GM12878 (cell line): ENCODE data around the gene SCN8A. TPM values are rescaled to one million over a fixed set of nuclear protein-coding genes. Genes with fewer than 3 reads are reported as not detected.

ENCODE experiments used
- ATAC-seq: fragments of 200-7000 bp; cut with Tn5 transposase; 3 replicates; pipeline ENCODE4 v1.9.1; 2020; ENCODE audit warnings: mild to moderate bottlenecking, moderate library complexity
- BruUV-seq: library from RNA; stranded (reverse); fragments of 400-500 nt; replicated peaks from 2 replicates; lab custom pipeline; 2021; lab: Mats Ljungman, UMichigan
- CTCF ChIA-PET: fragments of 300-600 bp; sonication (Branson Sonifier 250); formaldehyde crosslinking; extraction: SDS; loops from one replicate; lab custom pipeline; 2021; ENCODE audit warnings: inconsistent platforms; lab: Yijun Ruan, JAX
- POLR2A ChIA-PET: fragments of 350-600 bp; formaldehyde crosslinking; extraction: SDS; loops from one replicate; lab custom pipeline; 2021; ENCODE audit warnings: inconsistent platforms; lab: Charles Lee
- RAD21 ChIA-PET: fragments of 300-600 bp; sonication (Branson Sonifier 250); formaldehyde crosslinking; loops from one replicate; lab custom pipeline; 2023; ENCODE audit warnings: antibody characterized with exemption; ENCODE audit not compliant: unreplicated experiment; lab: Charles Lee
- SMC1A ChIA-PET: fragments of 300-600 bp; sonication (Branson Sonifier 250); formaldehyde crosslinking; loops from one replicate; lab custom pipeline; 2023; ENCODE audit not compliant: unreplicated experiment, uncharacterized antibody; lab: Charles Lee
- DNase-seq: peaks from one replicate; pipeline ENCODE4 v3.0.0-alpha.2; 2011; ENCODE audit warnings: low read depth, low spot score
- FAIRE-seq: peaks from 3 replicates; lab custom pipeline; 2011; peaks lifted over from hg19 to GRCh38; lab: Jason Lieb, UNC
- H2AFZ ChIP-seq: 2 replicates; pipeline ENCODE4 v1.6.0; 2011; ENCODE audit warnings: low read depth, low read length, control low read depth; ENCODE audit not compliant: control insufficient read depth
- H3K27ac ChIP-seq: 2 replicates; pipeline ENCODE4 v1.5.1; 2011; ENCODE audit warnings: control low read depth; ENCODE audit not compliant: control insufficient read depth, insufficient read depth
- H3K27me3 ChIP-seq, 2 experiments: replicated peaks in 1 of 2; 2 replicates each; pipeline versions ENCODE4 v1.6.0 to v1.6.1; 2011; ENCODE audit warnings: low read length in 1 of 2; ENCODE audit not compliant: control insufficient read depth in 2 of 2, insufficient read depth in 2 of 2
- H3K36me3 ChIP-seq, 2 experiments: 2 replicates each; pipeline ENCODE4 v1.5.1; 2011; ENCODE audit warnings: low read length in 1 of 2; ENCODE audit not compliant: control insufficient read depth in 2 of 2, insufficient read depth in 2 of 2
- H3K4me1 ChIP-seq: 2 replicates; pipeline ENCODE4 v1.6.1; 2011; ENCODE audit warnings: mild to moderate bottlenecking, low read length, moderate library complexity, mixed read lengths; ENCODE audit not compliant: control insufficient read depth, insufficient read depth
- H3K4me2 ChIP-seq: 2 replicates; pipeline ENCODE4 v1.6.0; 2011; ENCODE audit warnings: control low read depth; ENCODE audit not compliant: control insufficient read depth, insufficient read depth
- H3K4me3 ChIP-seq: fragments of 200-600 bp; sonication (generic); 2 replicates; pipeline ENCODE4 v1.5.1; 2016
- H3K79me2 ChIP-seq: 2 replicates; pipeline ENCODE4 v1.6.0; 2011; ENCODE audit warnings: low read length; ENCODE audit not compliant: control insufficient read depth, insufficient read depth
- H3K9ac ChIP-seq: 2 replicates; pipeline ENCODE4 v1.8.0; 2011; ENCODE audit warnings: low read length, control low read depth, mixed read lengths; ENCODE audit not compliant: control insufficient read depth, insufficient read depth
- H3K9me3 ChIP-seq: replicated peaks from 3 replicates; pipeline ENCODE4 v1.5.1; 2011; ENCODE audit warnings: mild to moderate bottlenecking, low read length; ENCODE audit not compliant: control insufficient read depth, insufficient read depth
- H4K20me1 ChIP-seq: 2 replicates; pipeline ENCODE4 v1.6.0; 2011; ENCODE audit not compliant: control insufficient read depth, insufficient read depth
- POLR2AphosphoS2 ChIP-seq: IDR thresholded peaks from 2 replicates; pipeline ENCODE4 v1.6.1; 2011; ENCODE audit warnings: low read depth, mild to moderate bottlenecking, low read length, improper control_type of control experiment, moderate library complexity
- RELA ChIP-seq: fragments of 450-650 bp; IDR thresholded peaks from 2 replicates; pipeline ENCODE4 v1.8.0; 2014; ENCODE audit warnings: borderline replicate concordance; ENCODE audit not compliant: partially characterized antibody
- WGBS: methylation state at CpG from one replicate; pipeline ENCODE4 v1.1.6; 2016; ENCODE audit warnings: low lambda C conversion rate; ENCODE audit not compliant: insufficient replicate concordance, insufficient coverage; ENCODE audit errors: missing lambda C conversion rate; 5-methylcytosine and 5-hydroxymethylcytosine counted together
- in situ Hi-C: fragments of 300-500 bp; cut with MboI; formaldehyde crosslinking; loops from 9 replicates; pipeline ENCODE4 v1.14.3; 2018; ENCODE audit warnings: mixed read lengths
- intact Hi-C: fragments of 100-400 bp; cut with micrococcal nuclease; formaldehyde crosslinking; loops from one replicate; pipeline ENCODE4 v1.14.2; 2022; ENCODE audit not compliant: unreplicated experiment
- polyA plus RNA-seq, 11 experiments: library from polyadenylated mRNA; depleted of rRNA in 4 of 11; unstranded in 6 of 11; stranded (reverse) in 5 of 11; fragments of >200 nt; fragmentation: Nextera tagmentation in 4 of 11; fragmentation: Illumina TruSeq in 1 of 11; extraction: Ambion mirVana in 4 of 11; extraction: Trizol in 1 of 11; gene quantifications; 1 replicate in 1 of 11; 2 replicates in 10 of 11; pipeline versions ENCODE4 v1.2.1 to v1.2.3, GENCODE V29; 2011 to 2016; ENCODE audit warnings: inconsistent platforms in 2 of 11, missing spikeins in 2 of 11, low read depth in 1 of 11
- total RNA-seq, 4 experiments: library from RNA; depleted of rRNA in 3 of 4; stranded (reverse); fragments of >200 nt in 3 of 4; fragmentation: Illumina TruSeq in 1 of 4; extraction: Trizol in 1 of 4; gene quantifications; 2 replicates each; pipeline versions ENCODE4 v1.2.1 to v1.2.3, GENCODE V29; 2013 to 2021
- TF ChIP-seq, protein P1 (sequence below): fragments of 450-650 bp; IDR thresholded peaks from 2 replicates; pipeline ENCODE4 v1.6.1; 2017; ENCODE audit warnings: mild to moderate bottlenecking, moderate library complexity
- TF ChIP-seq, protein P2 (sequence below): IDR thresholded peaks from 2 replicates; pipeline ENCODE4 v1.6.1; 2012; ENCODE audit warnings: low read depth, low read length, improper control_type of control experiment

Gene SCN8A
- total and polyA plus RNA-seq, 10 of the 15 experiments (the other 5 are each of a cell fraction or from before 2014, with no cell fraction given): 0.02 to 0.23 (median 0.06) TPM; not detected in 2

DNA sequence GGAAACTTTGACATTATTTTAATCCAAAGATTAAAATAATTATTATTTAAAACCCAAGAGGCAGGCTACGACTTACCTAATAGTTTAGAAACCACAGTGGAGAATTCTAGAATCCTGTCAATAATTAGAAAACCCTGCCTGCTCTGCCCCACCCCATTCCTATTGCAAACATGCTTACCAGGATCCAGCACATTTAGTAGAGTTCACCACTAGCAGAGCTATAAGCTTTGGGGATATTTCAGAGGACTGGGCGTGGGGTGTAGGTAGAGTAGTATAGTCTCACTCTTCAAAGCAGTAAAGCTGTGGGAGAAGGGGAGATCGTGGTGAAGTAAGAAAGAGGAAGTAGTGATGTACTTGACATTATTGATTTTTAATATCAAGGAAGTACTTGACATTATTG lies 157.2 kb downstream of the SCN8A start:
- ChIA-PET CTCF (interaction anchor here (0.6 kb wide), 1 partner anchor 29 kb away, joined by 3 read pairs; no protein-coding TSS in a partner anchor), RAD21 (no interaction called here), SMC1A (no interaction called here), POLR2A (no interaction called here)
- Histone ChIP-seq H4K20me1 (no peaks in the 10 kb centered on the region), H3K4me3 (no peak overlapping the region), H3K36me3 (no peaks in the 10 kb centered on the region), H3K79me2 (no peaks in the 10 kb centered on the region), H3K9ac (no peak overlapping the region), H2AFZ (no peak overlapping the region), H3K4me2 (no peak overlapping the region), H3K4me1 (no peaks in the 10 kb centered on the region), H3K27ac (no peak overlapping the region), H3K9me3 (no peaks in the 10 kb centered on the region), H3K27me3 (peaks cover 0 to 1% of the 10 kb centered on the region in 2 experiments; a peak in 1 of 4 replicates)
- intact Hi-C loops: no loop called here
- TF ChIP-seq, protein P1, sequence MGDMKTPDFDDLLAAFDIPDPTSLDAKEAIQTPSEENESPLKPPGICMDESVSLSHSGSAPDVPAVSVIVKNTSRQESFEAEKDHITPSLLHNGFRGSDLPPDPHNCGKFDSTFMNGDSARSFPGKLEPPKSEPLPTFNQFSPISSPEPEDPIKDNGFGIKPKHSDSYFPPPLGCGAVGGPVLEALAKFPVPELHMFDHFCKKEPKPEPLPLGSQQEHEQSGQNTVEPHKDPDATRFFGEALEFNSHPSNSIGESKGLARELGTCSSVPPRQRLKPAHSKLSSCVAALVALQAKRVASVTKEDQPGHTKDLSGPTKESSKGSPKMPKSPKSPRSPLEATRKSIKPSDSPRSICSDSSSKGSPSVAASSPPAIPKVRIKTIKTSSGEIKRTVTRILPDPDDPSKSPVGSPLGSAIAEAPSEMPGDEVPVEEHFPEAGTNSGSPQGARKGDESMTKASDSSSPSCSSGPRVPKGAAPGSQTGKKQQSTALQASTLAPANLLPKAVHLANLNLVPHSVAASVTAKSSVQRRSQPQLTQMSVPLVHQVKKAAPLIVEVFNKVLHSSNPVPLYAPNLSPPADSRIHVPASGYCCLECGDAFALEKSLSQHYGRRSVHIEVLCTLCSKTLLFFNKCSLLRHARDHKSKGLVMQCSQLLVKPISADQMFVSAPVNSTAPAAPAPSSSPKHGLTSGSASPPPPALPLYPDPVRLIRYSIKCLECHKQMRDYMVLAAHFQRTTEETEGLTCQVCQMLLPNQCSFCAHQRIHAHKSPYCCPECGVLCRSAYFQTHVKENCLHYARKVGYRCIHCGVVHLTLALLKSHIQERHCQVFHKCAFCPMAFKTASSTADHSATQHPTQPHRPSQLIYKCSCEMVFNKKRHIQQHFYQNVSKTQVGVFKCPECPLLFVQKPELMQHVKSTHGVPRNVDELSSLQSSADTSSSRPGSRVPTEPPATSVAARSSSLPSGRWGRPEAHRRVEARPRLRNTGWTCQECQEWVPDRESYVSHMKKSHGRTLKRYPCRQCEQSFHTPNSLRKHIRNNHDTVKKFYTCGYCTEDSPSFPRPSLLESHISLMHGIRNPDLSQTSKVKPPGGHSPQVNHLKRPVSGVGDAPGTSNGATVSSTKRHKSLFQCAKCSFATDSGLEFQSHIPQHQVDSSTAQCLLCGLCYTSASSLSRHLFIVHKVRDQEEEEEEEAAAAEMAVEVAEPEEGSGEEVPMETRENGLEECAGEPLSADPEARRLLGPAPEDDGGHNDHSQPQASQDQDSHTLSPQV: no peak
- TF ChIP-seq RELA: no peak
- TF ChIP-seq POLR2AphosphoS2: no peak
- TF ChIP-seq, protein P2, sequence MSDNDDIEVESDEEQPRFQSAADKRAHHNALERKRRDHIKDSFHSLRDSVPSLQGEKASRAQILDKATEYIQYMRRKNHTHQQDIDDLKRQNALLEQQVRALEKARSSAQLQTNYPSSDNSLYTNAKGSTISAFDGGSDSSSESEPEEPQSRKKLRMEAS: no peak
- 4% methylated on average over 3 of the region's 3 CpGs for WGBS
- DNase-seq (no peak), ATAC-seq (no peak), FAIRE-seq (no peak)
- in situ Hi-C loops: no loop called here
- BruUV-seq: no TSS peak
